Endothelial cell of umbilical vein (primary cell): ENCODE data around the gene SLC25A28. TPM values are rescaled to one million over a fixed set of nuclear protein-coding genes. Genes with fewer than 3 reads are reported as not detected.

Experiments used
- BruUV-seq: library from RNA; stranded (reverse); fragments of 400-500 nt; replicated peaks from 2 replicates; lab custom pipeline; 2021; lab: Mats Ljungman, UMichigan
- CTCF ChIA-PET: fragments of 300-600, 350-600 bp; sonication (Branson Sonifier 250); formaldehyde crosslinking; loops from one replicate; lab custom pipeline; 2021; ENCODE audit warnings: antibody characterized with exemption, inconsistent platforms; lab: Charles Lee
- POLR2A ChIA-PET: fragments of 300-600, 350-600 bp; sonication (Branson Sonifier 250); formaldehyde crosslinking; loops from one replicate; lab custom pipeline; 2021; ENCODE audit warnings: antibody characterized with exemption, inconsistent platforms; lab: Charles Lee
- DNase-seq: peaks from one replicate; pipeline ENCODE4 v3.0.0-alpha.2; 2011; ENCODE audit warnings: low read depth, low spot score
- FAIRE-seq: peaks from 2 replicates; lab custom pipeline; 2011; peaks lifted over from hg19 to GRCh38; lab: Jason Lieb, UNC
- H2AFZ ChIP-seq: 2 replicates; pipeline ENCODE4 v1.6.0; 2012; ENCODE audit warnings: low read depth, low read length, control low read depth, inconsistent platforms
- H3K27ac ChIP-seq: 2 replicates; pipeline ENCODE4 v1.5.1; 2011; ENCODE audit warnings: low read depth, mild to moderate bottlenecking, control low read depth, low read length, moderate library complexity; ENCODE audit not compliant: insufficient read depth
- H3K27me3 ChIP-seq, 2 experiments: 2 replicates each; pipeline versions ENCODE4 v1.6.0 to v1.6.1; 2011; ENCODE audit warnings: low read length in 2 of 2, mixed read lengths in 1 of 2; ENCODE audit not compliant: control insufficient read depth in 2 of 2, insufficient read depth in 2 of 2
- H3K36me3 ChIP-seq, 2 experiments: 2 replicates in 1 of 2; 3 replicates in 1 of 2; pipeline ENCODE4 v1.5.1; 2011; ENCODE audit warnings: low read length in 2 of 2, mild to moderate bottlenecking in 1 of 2, moderate library complexity in 1 of 2; ENCODE audit not compliant: control insufficient read depth in 2 of 2, insufficient read depth in 2 of 2; ENCODE audit errors: extremely low read depth in 1 of 2
- H3K4me1 ChIP-seq: 3 replicates; pipeline ENCODE4 v1.5.1; 2011; ENCODE audit warnings: mild to moderate bottlenecking, low read length; ENCODE audit not compliant: control insufficient read depth, insufficient read depth; ENCODE audit errors: extremely low read depth
- H3K4me2 ChIP-seq: 2 replicates; pipeline ENCODE4 v1.6.1; 2011; ENCODE audit warnings: low read length, control low read depth, mixed read lengths; ENCODE audit not compliant: insufficient read depth
- H3K4me3 ChIP-seq, 3 experiments: fragments of 200-600 bp in 1 of 3; sonication (generic), shearing (Covaris generic) in 1 of 3; replicated peaks in 1 of 3; 2 replicates each; pipeline ENCODE4 v1.5.1; 2011 to 2016; ENCODE audit warnings: control low read depth in 3 of 3, low read length in 3 of 3, mild to moderate bottlenecking in 2 of 3, inconsistent platforms in 1 of 3, low read depth in 1 of 3, moderate library complexity in 1 of 3; ENCODE audit not compliant: insufficient read depth in 1 of 3
- H3K79me2 ChIP-seq: 2 replicates; pipeline ENCODE4 v1.6.0; 2012; ENCODE audit warnings: low read length, inconsistent platforms; ENCODE audit not compliant: control insufficient read depth, insufficient read depth
- H3K9ac ChIP-seq: replicated peaks from 2 replicates; pipeline ENCODE3; 2011; ENCODE audit warnings: low read length, control low read depth; ENCODE audit not compliant: insufficient read depth; ENCODE audit errors: extremely low read depth
- H3K9me1 ChIP-seq: replicated peaks from 3 replicates; pipeline ENCODE4 v1.6.0; 2011; ENCODE audit warnings: mild to moderate bottlenecking, low read length; ENCODE audit not compliant: control insufficient read depth, insufficient read depth; ENCODE audit errors: extremely low read depth
- H3K9me3 ChIP-seq: replicated peaks from 2 replicates; pipeline ENCODE4 v1.5.1; 2012; ENCODE audit warnings: low read length, inconsistent platforms; ENCODE audit not compliant: control insufficient read depth, insufficient read depth
- H4K20me1 ChIP-seq: replicated peaks from 2 replicates; pipeline ENCODE3; 2011; ENCODE audit warnings: mild to moderate bottlenecking, low read length; ENCODE audit not compliant: control insufficient read depth, insufficient read depth; ENCODE audit errors: extremely low read depth
- EZH2 ChIP-seq: IDR thresholded peaks from 2 replicates; pipeline ENCODE4 v1.6.1; 2012; ENCODE audit warnings: borderline replicate concordance, low read depth, mild to moderate bottlenecking, moderate library complexity, low read length, inconsistent platforms; ENCODE audit not compliant: severe bottlenecking
- FOS ChIP-seq: IDR thresholded peaks from 2 replicates; pipeline ENCODE4 v1.6.1; 2011; ENCODE audit warnings: mild to moderate bottlenecking, low read length, moderate library complexity, borderline replicate concordance; ENCODE audit not compliant: insufficient read depth
- GATA2 ChIP-seq: IDR thresholded peaks from 2 replicates; pipeline ENCODE4 v1.7.0; 2011; ENCODE audit warnings: low read depth, mild to moderate bottlenecking, moderate library complexity, mixed read lengths, low read length; ENCODE audit not compliant: insufficient read length, insufficient read depth
- JUN ChIP-seq: IDR thresholded peaks from 2 replicates; pipeline ENCODE4 v1.6.1; 2011; ENCODE audit warnings: borderline replicate concordance, low read depth; ENCODE audit not compliant: insufficient read length, insufficient read depth
- MYC ChIP-seq: IDR thresholded peaks from one replicate; pipeline ENCODE4 v1.6.1; 2011; ENCODE audit warnings: mild to moderate bottlenecking, low read depth, low read length
- POLR2A ChIP-seq: IDR thresholded peaks from 2 replicates; pipeline ENCODE4 v1.6.1; 2012; ENCODE audit warnings: low read depth, mild to moderate bottlenecking, control low read depth, low read length
- POLR2AphosphoS5 ChIP-seq: IDR thresholded peaks from 2 replicates; pipeline ENCODE4 v1.6.1; 2012; ENCODE audit warnings: low read depth, mild to moderate bottlenecking, control low read depth, low read length, moderate library complexity; ENCODE audit not compliant: insufficient read depth
- dilution Hi-C: fragments of 300-500 bp; cut with MboI; formaldehyde crosslinking; loops from one replicate; pipeline ENCODE4 v1.15.0; 2019; ENCODE audit warnings: low sequenced_read_pairs; ENCODE audit not compliant: extremely low pct_ligation_motif_present
- intact Hi-C: fragments of 100-400 bp; cut with micrococcal nuclease; formaldehyde crosslinking; loops from one replicate; pipeline ENCODE4 v1.10.0; 2022
- polyA plus RNA-seq, 4 experiments: library from polyadenylated mRNA; depleted of rRNA in 3 of 4; stranded (reverse) in 3 of 4; unstranded in 1 of 4; fragments of >200 nt; gene quantifications; 2 replicates each; pipeline versions ENCODE4 v1.2.1 to v1.2.3, GENCODE V29; 2011 to 2012; ENCODE audit warnings: missing spikeins in 1 of 4
- total RNA-seq: library from RNA; stranded (reverse); gene quantifications from 2 replicates; pipeline ENCODE4 v1.2.3, GENCODE V29; 2021
- TF ChIP-seq, protein P1 (sequence below): IDR thresholded peaks from 2 replicates; pipeline ENCODE4 v1.6.1; 2011; ENCODE audit not compliant: insufficient read depth, insufficient read length
- TF ChIP-seq, protein P2 (sequence below), 2 donors: IDR thresholded peaks; 1 replicate in 1 of 2; 2 replicates in 1 of 2; pipeline ENCODE4 v1.5.1; 2011; ENCODE audit warnings: low read length in 2 of 2, mild to moderate bottlenecking in 2 of 2, moderate library complexity in 2 of 2, control low read depth in 1 of 2, inconsistent platforms in 1 of 2, low read depth in 1 of 2; ENCODE audit not compliant: insufficient read depth in 1 of 2; ENCODE audit errors: extremely low read depth in 1 of 2

The SLC25A28 gene
- total and polyA plus RNA-seq, 2 donors (not counting 3 experiments of a cell fraction or from before 2014, with no cell fraction given) = 33.7 to 38.8 TPM

- Histone ChIP-seq H4K20me1 (no peaks in the 10 kb centered on the region), H3K36me3 (no peaks in the 10 kb centered on the region), H3K79me2 (no peaks in the 10 kb centered on the region), H3K27me3 (peaks cover 3 to 8% of the 10 kb centered on the region in 2 experiments), H3K9me3 (no peaks in the 10 kb centered on the region), H3K9me1 (no peaks in the 10 kb centered on the region), H3K4me3 (no peak overlapping the region), H2AFZ (no peak overlapping the region), H3K4me1 (no peaks in the 10 kb centered on the region), H3K9ac (no peak overlapping the region), H3K27ac (no peak overlapping the region), H3K4me2 (no peak overlapping the region)
- BruUV-seq = no TSS peak
- intact Hi-C loops (no loop called here), dilution Hi-C loops (no loop called here)
- TF ChIP-seq MYC = no peak
- no peak for TF ChIP-seq POLR2AphosphoS5
- no peak for TF ChIP-seq FOS
- TF ChIP-seq GATA2 = no peak
- TF ChIP-seq, protein P1, sequence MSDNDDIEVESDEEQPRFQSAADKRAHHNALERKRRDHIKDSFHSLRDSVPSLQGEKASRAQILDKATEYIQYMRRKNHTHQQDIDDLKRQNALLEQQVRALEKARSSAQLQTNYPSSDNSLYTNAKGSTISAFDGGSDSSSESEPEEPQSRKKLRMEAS = no peak
- no peak for TF ChIP-seq JUN
- no peak for TF ChIP-seq EZH2
- TF ChIP-seq POLR2A = no peak
- TF ChIP-seq, protein P2, sequence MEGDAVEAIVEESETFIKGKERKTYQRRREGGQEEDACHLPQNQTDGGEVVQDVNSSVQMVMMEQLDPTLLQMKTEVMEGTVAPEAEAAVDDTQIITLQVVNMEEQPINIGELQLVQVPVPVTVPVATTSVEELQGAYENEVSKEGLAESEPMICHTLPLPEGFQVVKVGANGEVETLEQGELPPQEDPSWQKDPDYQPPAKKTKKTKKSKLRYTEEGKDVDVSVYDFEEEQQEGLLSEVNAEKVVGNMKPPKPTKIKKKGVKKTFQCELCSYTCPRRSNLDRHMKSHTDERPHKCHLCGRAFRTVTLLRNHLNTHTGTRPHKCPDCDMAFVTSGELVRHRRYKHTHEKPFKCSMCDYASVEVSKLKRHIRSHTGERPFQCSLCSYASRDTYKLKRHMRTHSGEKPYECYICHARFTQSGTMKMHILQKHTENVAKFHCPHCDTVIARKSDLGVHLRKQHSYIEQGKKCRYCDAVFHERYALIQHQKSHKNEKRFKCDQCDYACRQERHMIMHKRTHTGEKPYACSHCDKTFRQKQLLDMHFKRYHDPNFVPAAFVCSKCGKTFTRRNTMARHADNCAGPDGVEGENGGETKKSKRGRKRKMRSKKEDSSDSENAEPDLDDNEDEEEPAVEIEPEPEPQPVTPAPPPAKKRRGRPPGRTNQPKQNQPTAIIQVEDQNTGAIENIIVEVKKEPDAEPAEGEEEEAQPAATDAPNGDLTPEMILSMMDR (IDR thresholded peaks at IDR 0.05; ENCODE audit: extremely low read depth in 1 of 2, insufficient read depth in 1 of 2, low read depth in 1 of 2, low read length in 2 of 2) = no peak
- POLR2A ChIA-PET = no interaction called here
- CTCF ChIA-PET = no interaction called here
- FAIRE-seq (no peak), DNase-seq (no peak)
Measured at GRCh38 chr10:99569253-99569939, 50.8 kb downstream of the SLC25A28 start.
